GM21528 (cell line): ENCODE measurements around the gene PDP2.

ENCODE experiments used
- ATAC-seq: cut with Tn5 transposase; IDR thresholded peaks from one replicate; pipeline ENCODE4 v1.9.1; 2021; ENCODE audit warnings: mild to moderate bottlenecking, moderate library complexity; ENCODE audit not compliant: unreplicated experiment, low FRiP score

Gene PDP2

GRCh38 chr16:66901626-66902025, 21.3 kb downstream of the PDP2 start:
- ATAC-seq = no peak

GRCh38 chr16:66902648-66903543, 22.6 kb downstream of the PDP2 start:
- no peak for ATAC-seq

GRCh38 chr16:66903544-66904427, 23.5 kb downstream of the PDP2 start:
- no peak for ATAC-seq

GRCh38 chr16:66904428-66904845, 24.1 kb downstream of the PDP2 start:
- ATAC-seq = no peak

- no peak for ATAC-seq
Observed at GRCh38 chr16:66904846-66905632, 24.7 kb downstream of the PDP2 start.

GRCh38 chr16:66905633-66906539, 25.6 kb downstream of the PDP2 start:
- ATAC-seq = no peak

GRCh38 chr16:66906916-66907836, 26.9 kb downstream of the PDP2 start:
- no peak for ATAC-seq

GRCh38 chr16:66908116-66908515, 27.8 kb downstream of the PDP2 start:
- ATAC-seq = no peak

- no peak for ATAC-seq
Observed at GRCh38 chr16:66908762-66909559, 28.6 kb downstream of the PDP2 start.

- ATAC-seq = no peak
Observed at GRCh38 chr16:66910175-66910940, 30.0 kb downstream of the PDP2 start.

GRCh38 chr16:66911112-66911511, 30.8 kb downstream of the PDP2 start:
- no peak for ATAC-seq

GRCh38 chr16:66911801-66912200, 31.5 kb downstream of the PDP2 start:
- no peak for ATAC-seq

- no peak for ATAC-seq
Observed at GRCh38 chr16:66913081-66913480, 32.8 kb downstream of the PDP2 start.

- no peak for ATAC-seq
Observed at GRCh38 chr16:66913711-66914110, 33.4 kb downstream of the PDP2 start.

- ATAC-seq = no peak
Observed at GRCh38 chr16:66914541-66914940, 34.2 kb downstream of the PDP2 start.

- no peak for ATAC-seq
Observed at GRCh38 chr16:66915041-66915440, 34.7 kb downstream of the PDP2 start.

- ATAC-seq = no peak
Observed at GRCh38 chr16:66916518-66916917, 36.2 kb downstream of the PDP2 start.
